K562 (cell line): ENCODE results near the gene MID1IP1. TPM values are rescaled to one million over a fixed set of nuclear protein-coding genes. Genes with fewer than 3 reads are reported as not detected.

Source experiments
- ELF2 ChIP-seq: fragments of 250-450 bp; sonication (Bioruptor Pico); IDR thresholded peaks from 2 replicates; pipeline ENCODE4 v1.5.0; 2021; ENCODE audit warnings: mild to moderate bottlenecking
- NR4A1 ChIP-seq, 2 experiments: fragments of 250-450 bp in 1 of 2; fragments of 450-650 bp in 1 of 2; sonication (Bioruptor Pico) in 1 of 2; IDR thresholded peaks; 2 replicates each; pipeline versions ENCODE4 v1.4.0 to v1.6.1; 2016 to 2020; ENCODE audit warnings: mild to moderate bottlenecking in 2 of 2, missing compliant biosample characterization in 1 of 2, missing genetic modification characterization in 1 of 2, moderate library complexity in 1 of 2
- POLR2G ChIP-seq: fragments of 200-400 bp; formaldehyde crosslinking; IDR thresholded peaks from 2 replicates; pipeline ENCODE4 v1.6.1; 2017; ENCODE audit warnings: low read depth, mild to moderate bottlenecking, antibody characterized with exemption, low read length, moderate library complexity
- SRF ChIP-seq, 2 experiments: fragments of 250-450, 450-650 bp in 1 of 2; sonication (Bioruptor Pico) in 1 of 2; sonication (generic) in 1 of 2; formaldehyde crosslinking; IDR thresholded peaks; 2 replicates each; pipeline versions ENCODE4 v1.5.0 to v1.5.1; 2020 to 2022; ENCODE audit warnings: mild to moderate bottlenecking in 1 of 2, missing genetic modification reagents in 1 of 2
- ZNF253 ChIP-seq: fragments of 250-450 bp; sonication (Bioruptor Pico); conservative IDR thresholded peaks from 2 replicates; pipeline ENCODE4 v1.6.1; 2021; ENCODE audit warnings: mild to moderate bottlenecking
- ZNF384 ChIP-seq: IDR thresholded peaks from 2 replicates; pipeline ENCODE4 v1.6.1; 2012; ENCODE audit warnings: low read depth, low read length, improper control_type of control experiment
- ZNF76 ChIP-seq: fragments of 250-450 bp; sonication (Bioruptor Pico); IDR thresholded peaks from 2 replicates; pipeline ENCODE4 v1.4.0; 2020; ENCODE audit warnings: mild to moderate bottlenecking, moderate library complexity, borderline replicate concordance
- ZNF766 ChIP-seq: fragments of 200-800 bp; sonication (Bioruptor generic); conservative IDR thresholded peaks from 2 replicates; pipeline ENCODE4 v1.6.1; 2016; ENCODE audit warnings: missing genetic modification characterization, missing compliant biosample characterization
- polyA plus RNA-seq, 8 experiments: library from polyadenylated mRNA; depleted of rRNA in 4 of 8; stranded (reverse) in 5 of 8; unstranded in 3 of 8; fragments of >200 nt; fragmentation: Nextera tagmentation in 2 of 8; fragmentation: Illumina TruSeq in 1 of 8; extraction: Ambion mirVana in 2 of 8; extraction: Trizol in 1 of 8; gene quantifications; 2 replicates each; pipeline versions ENCODE4 v1.2.1 to v1.2.3, GENCODE V29; 2011 to 2014; ENCODE audit warnings: inconsistent platforms in 1 of 8, missing spikeins in 1 of 8
- total RNA-seq, 7 experiments: library from RNA; depleted of rRNA in 6 of 7; stranded (reverse); fragments of >200 nt in 6 of 7; fragmentation: Illumina TruSeq in 2 of 7; extraction: Trizol in 2 of 7; gene quantifications; 2 replicates each; pipeline versions ENCODE4 v1.2.1 to v1.2.3, GENCODE V29; 2011 to 2021; ENCODE audit warnings: low replicate concordance in 1 of 7
- TF ChIP-seq, protein P1 (sequence below): sonication (generic); formaldehyde crosslinking; IDR thresholded peaks from 2 replicates; pipeline ENCODE4 v1.8.0; 2022; ENCODE audit warnings: mild to moderate bottlenecking, missing genetic modification reagents
- TF ChIP-seq, protein P2 (sequence below): sonication (generic); formaldehyde crosslinking; IDR thresholded peaks from 2 replicates; pipeline ENCODE4 v1.8.0; 2022; ENCODE audit warnings: mild to moderate bottlenecking, low read depth, missing genetic modification reagents
- TF ChIP-seq, protein P3 (sequence below): fragments of 450-650 bp; IDR thresholded peaks from 2 replicates; pipeline ENCODE4 v1.6.1; 2016; ENCODE audit warnings: mild to moderate bottlenecking, moderate library complexity

Gene MID1IP1
- total and polyA plus RNA-seq, 9 of the 15 experiments (the other 6 are each of a cell fraction or from before 2014, with no cell fraction given) = 0.51 to 102 (median 27.5) TPM

DNA sequence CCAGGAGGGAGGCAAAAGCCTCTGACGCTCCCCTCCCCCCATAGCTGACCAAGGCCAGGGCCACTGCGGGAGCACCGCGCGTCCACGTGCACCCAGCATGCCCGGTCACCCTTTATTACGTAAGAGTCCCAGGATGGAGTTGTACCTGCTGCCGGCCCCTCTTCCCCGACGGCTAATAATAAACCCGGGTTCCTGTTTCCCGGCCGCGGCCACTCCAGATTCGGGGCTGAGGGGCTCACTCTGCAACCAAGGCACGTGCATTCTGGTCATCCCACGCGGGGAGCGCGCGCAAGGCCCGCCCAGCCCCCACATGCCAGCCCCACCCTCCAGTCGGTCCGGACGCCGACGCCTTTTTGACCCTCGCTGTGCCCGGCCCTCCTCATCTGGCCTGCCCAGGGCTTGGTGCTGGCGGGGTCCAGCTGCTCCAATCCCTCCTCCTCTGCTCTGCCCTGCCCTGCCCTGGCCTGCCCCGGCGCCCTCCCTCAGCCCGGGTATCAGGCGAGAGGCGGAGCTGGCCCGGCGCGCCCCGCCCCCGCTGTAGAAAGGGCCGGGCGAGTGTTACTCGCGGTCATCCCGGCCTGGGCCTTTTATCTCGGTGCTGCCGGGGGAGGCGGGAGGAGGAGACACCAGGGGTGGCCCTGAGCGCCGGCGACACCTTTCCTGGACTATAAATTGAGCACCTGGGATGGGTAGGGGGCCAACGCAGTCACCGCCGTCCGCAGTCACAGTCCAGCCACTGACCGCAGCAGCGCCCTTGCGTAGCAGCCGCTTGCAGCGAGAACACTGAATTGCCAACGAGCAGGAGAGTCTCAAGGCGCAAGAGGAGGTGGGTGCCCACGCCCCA lies 2.6 kb downstream of the MID1IP1 start (continued):
- TF ChIP-seq, protein P1, sequence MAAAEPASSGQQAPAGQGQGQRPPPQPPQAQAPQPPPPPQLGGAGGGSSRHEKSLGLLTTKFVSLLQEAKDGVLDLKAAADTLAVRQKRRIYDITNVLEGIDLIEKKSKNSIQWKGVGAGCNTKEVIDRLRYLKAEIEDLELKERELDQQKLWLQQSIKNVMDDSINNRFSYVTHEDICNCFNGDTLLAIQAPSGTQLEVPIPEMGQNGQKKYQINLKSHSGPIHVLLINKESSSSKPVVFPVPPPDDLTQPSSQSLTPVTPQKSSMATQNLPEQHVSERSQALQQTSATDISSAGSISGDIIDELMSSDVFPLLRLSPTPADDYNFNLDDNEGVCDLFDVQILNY (CRISPR knock-in tag) = no peak
- no peak for TF ChIP-seq NR4A1 (CRISPR knock-in tag; IDR thresholded peaks at IDR 0.05)
- TF ChIP-seq NR4A1 (tag; IDR thresholded peaks at IDR 0.05) = no peak
- TF ChIP-seq, protein P2, sequence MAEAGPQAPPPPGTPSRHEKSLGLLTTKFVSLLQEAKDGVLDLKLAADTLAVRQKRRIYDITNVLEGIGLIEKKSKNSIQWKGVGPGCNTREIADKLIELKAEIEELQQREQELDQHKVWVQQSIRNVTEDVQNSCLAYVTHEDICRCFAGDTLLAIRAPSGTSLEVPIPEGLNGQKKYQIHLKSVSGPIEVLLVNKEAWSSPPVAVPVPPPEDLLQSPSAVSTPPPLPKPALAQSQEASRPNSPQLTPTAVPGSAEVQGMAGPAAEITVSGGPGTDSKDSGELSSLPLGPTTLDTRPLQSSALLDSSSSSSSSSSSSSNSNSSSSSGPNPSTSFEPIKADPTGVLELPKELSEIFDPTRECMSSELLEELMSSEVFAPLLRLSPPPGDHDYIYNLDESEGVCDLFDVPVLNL (CRISPR knock-in tag) = no peak
- TF ChIP-seq, protein P3, sequence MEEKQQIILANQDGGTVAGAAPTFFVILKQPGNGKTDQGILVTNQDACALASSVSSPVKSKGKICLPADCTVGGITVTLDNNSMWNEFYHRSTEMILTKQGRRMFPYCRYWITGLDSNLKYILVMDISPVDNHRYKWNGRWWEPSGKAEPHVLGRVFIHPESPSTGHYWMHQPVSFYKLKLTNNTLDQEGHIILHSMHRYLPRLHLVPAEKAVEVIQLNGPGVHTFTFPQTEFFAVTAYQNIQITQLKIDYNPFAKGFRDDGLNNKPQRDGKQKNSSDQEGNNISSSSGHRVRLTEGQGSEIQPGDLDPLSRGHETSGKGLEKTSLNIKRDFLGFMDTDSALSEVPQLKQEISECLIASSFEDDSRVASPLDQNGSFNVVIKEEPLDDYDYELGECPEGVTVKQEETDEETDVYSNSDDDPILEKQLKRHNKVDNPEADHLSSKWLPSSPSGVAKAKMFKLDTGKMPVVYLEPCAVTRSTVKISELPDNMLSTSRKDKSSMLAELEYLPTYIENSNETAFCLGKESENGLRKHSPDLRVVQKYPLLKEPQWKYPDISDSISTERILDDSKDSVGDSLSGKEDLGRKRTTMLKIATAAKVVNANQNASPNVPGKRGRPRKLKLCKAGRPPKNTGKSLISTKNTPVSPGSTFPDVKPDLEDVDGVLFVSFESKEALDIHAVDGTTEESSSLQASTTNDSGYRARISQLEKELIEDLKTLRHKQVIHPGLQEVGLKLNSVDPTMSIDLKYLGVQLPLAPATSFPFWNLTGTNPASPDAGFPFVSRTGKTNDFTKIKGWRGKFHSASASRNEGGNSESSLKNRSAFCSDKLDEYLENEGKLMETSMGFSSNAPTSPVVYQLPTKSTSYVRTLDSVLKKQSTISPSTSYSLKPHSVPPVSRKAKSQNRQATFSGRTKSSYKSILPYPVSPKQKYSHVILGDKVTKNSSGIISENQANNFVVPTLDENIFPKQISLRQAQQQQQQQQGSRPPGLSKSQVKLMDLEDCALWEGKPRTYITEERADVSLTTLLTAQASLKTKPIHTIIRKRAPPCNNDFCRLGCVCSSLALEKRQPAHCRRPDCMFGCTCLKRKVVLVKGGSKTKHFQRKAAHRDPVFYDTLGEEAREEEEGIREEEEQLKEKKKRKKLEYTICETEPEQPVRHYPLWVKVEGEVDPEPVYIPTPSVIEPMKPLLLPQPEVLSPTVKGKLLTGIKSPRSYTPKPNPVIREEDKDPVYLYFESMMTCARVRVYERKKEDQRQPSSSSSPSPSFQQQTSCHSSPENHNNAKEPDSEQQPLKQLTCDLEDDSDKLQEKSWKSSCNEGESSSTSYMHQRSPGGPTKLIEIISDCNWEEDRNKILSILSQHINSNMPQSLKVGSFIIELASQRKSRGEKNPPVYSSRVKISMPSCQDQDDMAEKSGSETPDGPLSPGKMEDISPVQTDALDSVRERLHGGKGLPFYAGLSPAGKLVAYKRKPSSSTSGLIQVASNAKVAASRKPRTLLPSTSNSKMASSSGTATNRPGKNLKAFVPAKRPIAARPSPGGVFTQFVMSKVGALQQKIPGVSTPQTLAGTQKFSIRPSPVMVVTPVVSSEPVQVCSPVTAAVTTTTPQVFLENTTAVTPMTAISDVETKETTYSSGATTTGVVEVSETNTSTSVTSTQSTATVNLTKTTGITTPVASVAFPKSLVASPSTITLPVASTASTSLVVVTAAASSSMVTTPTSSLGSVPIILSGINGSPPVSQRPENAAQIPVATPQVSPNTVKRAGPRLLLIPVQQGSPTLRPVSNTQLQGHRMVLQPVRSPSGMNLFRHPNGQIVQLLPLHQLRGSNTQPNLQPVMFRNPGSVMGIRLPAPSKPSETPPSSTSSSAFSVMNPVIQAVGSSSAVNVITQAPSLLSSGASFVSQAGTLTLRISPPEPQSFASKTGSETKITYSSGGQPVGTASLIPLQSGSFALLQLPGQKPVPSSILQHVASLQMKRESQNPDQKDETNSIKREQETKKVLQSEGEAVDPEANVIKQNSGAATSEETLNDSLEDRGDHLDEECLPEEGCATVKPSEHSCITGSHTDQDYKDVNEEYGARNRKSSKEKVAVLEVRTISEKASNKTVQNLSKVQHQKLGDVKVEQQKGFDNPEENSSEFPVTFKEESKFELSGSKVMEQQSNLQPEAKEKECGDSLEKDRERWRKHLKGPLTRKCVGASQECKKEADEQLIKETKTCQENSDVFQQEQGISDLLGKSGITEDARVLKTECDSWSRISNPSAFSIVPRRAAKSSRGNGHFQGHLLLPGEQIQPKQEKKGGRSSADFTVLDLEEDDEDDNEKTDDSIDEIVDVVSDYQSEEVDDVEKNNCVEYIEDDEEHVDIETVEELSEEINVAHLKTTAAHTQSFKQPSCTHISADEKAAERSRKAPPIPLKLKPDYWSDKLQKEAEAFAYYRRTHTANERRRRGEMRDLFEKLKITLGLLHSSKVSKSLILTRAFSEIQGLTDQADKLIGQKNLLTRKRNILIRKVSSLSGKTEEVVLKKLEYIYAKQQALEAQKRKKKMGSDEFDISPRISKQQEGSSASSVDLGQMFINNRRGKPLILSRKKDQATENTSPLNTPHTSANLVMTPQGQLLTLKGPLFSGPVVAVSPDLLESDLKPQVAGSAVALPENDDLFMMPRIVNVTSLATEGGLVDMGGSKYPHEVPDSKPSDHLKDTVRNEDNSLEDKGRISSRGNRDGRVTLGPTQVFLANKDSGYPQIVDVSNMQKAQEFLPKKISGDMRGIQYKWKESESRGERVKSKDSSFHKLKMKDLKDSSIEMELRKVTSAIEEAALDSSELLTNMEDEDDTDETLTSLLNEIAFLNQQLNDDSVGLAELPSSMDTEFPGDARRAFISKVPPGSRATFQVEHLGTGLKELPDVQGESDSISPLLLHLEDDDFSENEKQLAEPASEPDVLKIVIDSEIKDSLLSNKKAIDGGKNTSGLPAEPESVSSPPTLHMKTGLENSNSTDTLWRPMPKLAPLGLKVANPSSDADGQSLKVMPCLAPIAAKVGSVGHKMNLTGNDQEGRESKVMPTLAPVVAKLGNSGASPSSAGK = peak; percentile 94
- TF ChIP-seq ZNF766 (CRISPR knock-in tag) = peak; percentile 59; the same call in 1 of the 2 replicates
- TF ChIP-seq POLR2G = peak; percentile 96
- TF ChIP-seq ELF2 (CRISPR knock-in tag) = peak; percentile 56; the same call in 1 of the 2 replicates
- 0 out of 4 replicates have a peak, but pooled peaks of 1 of the 2 experiments have one; percentile 33 for TF ChIP-seq SRF (CRISPR knock-in tag; IDR thresholded peaks at IDR 0.05)
- TF ChIP-seq ZNF76 (CRISPR knock-in tag) = no peak
- no peak for TF ChIP-seq ZNF253 (CRISPR knock-in tag)
- no peak for TF ChIP-seq ZNF384
